ENCODE measurements around the gene SLC28A1.
"Not testable (repeated sequence)": the region's sequence is repeated elsewhere in the genome, so short reads cannot be mapped to it uniquely, and the experiment has no call there.

The SLC28A1 gene

GRCh38 chr15:84883916-84884781 is at the start of gene SLC28A1:
TSS of gene SLC28A1 (plus strand) at chr15:84884662. CDS start at chr15:84887761, 3,099 bp downstream.
- no peak for DNase-seq

- no peak for DNase-seq
These were observed 49.5 kb upstream of the SLC28A1 start for GRCh38 chr15:84834969-84835368.

GRCh38 chr15:84835661-84836337 is 48.7 kb upstream of the SLC28A1 start:
- no peak for DNase-seq

GRCh38 chr15:84836844-84837243 is 47.6 kb upstream of the SLC28A1 start:
- DNase-seq, result no peak

GRCh38 chr15:84839714-84840113 is 44.7 kb upstream of the SLC28A1 start:
- DNase-seq, result no peak

GRCh38 chr15:84840255-84840654 is 44.2 kb upstream of the SLC28A1 start:
- no peak for DNase-seq

GRCh38 chr15:84840741-84841429 is 43.6 kb upstream of the SLC28A1 start:
- no peak for DNase-seq

- DNase-seq, result no peak
These were observed 41.7 kb upstream of the SLC28A1 start for GRCh38 chr15:84842781-84843180.

- DNase-seq, result no peak
These were observed 39.5 kb upstream of the SLC28A1 start for GRCh38 chr15:84844964-84845363.

GRCh38 chr15:84845631-84846030 is 38.8 kb upstream of the SLC28A1 start:
- DNase-seq, result not testable (repeated sequence)

GRCh38 chr15:84846269-84846668 is 38.2 kb upstream of the SLC28A1 start:
- DNase-seq, result no peak

GRCh38 chr15:84847382-84847781 is 37.1 kb upstream of the SLC28A1 start:
- DNase-seq, result no peak

- DNase-seq, result no peak
These were observed 32.2 kb upstream of the SLC28A1 start for GRCh38 chr15:84852212-84852611.

GRCh38 chr15:84855136-84855535 is 29.3 kb upstream of the SLC28A1 start:
- no peak for DNase-seq

- no peak for DNase-seq
These were observed 28.7 kb upstream of the SLC28A1 start for GRCh38 chr15:84855765-84856164.

- DNase-seq, result no peak
These were observed 27.6 kb upstream of the SLC28A1 start for GRCh38 chr15:84856731-84857417.

- no peak for DNase-seq
These were observed 27.0 kb upstream of the SLC28A1 start for GRCh38 chr15:84857418-84858004.

GRCh38 chr15:84858231-84858630 is 26.2 kb upstream of the SLC28A1 start:
- no peak for DNase-seq

- DNase-seq, result no peak
These were observed 25.3 kb upstream of the SLC28A1 start for GRCh38 chr15:84859144-84859543.

GRCh38 chr15:84859651-84860050 is 24.8 kb upstream of the SLC28A1 start:
- no peak for DNase-seq

- no peak for DNase-seq
These were observed 22.7 kb upstream of the SLC28A1 start for GRCh38 chr15:84861781-84862180.

- no peak for DNase-seq
These were observed 22.1 kb upstream of the SLC28A1 start for GRCh38 chr15:84862214-84862975.

All from hippocampal formation (tissue), 2 donors.